Stimulated activated CD4-positive, alpha-beta T cell treated with anti-CD3 and anti-CD28 coated beads, TNF-alpha, amount 100 ng/mL, for 1 hour (primary cell): ENCODE measurements around the gene BIRC5.

ENCODE experiments used
- DNase-seq, 3 donors: peaks; one replicate each; pipeline ENCODE4 v3.0.0-alpha.2; 2020; ENCODE audit warnings: low read depth in 3 of 3, low spot score in 1 of 3

The BIRC5 gene

DNA sequence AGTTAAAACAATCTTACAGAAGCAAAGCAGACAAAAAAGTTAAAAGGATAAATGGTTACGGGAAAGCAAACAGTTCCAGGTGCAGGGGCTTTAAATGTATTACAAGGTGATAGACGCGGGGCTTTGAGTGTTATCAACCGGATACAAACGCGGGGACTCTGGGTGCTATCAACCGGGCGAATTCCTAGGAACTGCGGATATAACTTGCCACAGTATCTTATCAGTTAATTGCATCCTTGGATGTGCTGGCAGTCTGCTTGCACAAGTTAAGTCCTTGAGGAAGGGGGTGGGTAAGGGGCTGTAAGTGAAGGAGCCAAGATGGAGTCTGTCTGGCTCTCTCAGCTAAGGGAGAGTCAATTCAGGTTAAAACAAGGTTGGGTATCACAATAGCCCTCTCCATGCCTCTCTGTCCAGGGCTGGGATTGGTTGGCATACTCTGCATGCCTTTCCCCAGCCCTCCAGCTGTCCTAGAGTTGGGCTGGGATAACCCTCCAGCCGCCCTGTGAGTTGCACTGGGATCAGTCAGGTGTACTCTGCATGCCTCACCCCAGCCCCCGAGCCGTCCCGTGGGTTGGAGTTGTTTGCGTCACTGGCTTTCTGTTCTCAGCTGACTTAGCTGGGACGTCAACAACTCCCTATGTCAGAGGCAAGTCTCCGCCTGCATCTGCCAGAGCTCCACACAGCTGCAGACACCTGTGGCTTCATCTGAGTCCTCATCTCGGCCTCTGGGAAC is 58.3 kb downstream of the BIRC5 start:
- no peak for DNase-seq

- DNase-seq: no peak
These were observed 58.8 kb downstream of the BIRC5 start for GRCh38 chr17:78272914-78273258.

GRCh38 chr17:78273813-78274212 is 59.8 kb downstream of the BIRC5 start:
- DNase-seq: no peak
